ENCODE measurements around the gene ELMO1.

- TF ChIP-seq CTCF (IDR thresholded peaks at IDR 0.05; ENCODE audit: low read depth, low read length, poor library complexity, severe bottlenecking) (no peak), EZH2phosphoT487 (IDR thresholded peaks at IDR 0.05; ENCODE audit: borderline replicate concordance, low read length) (no peak)
Measured at GRCh38 chr7:36844374-36844773, 604.3 kb downstream of the ELMO1 start.
